H9 (cell line): ENCODE measurements around the gene IQCB1. TPM values are rescaled to one million over a fixed set of nuclear protein-coding genes. Genes with fewer than 3 reads are reported as not detected.

Experiments used
- DNase-seq: peaks from one replicate; pipeline ENCODE4 v3.0.0-alpha.2; 2017
- H2AFZ ChIP-seq: one replicate; pipeline ENCODE4 v1.6.1; 2013; ENCODE audit warnings: mild to moderate bottlenecking, low read length, control low read depth, moderate library complexity
- H2AK5ac ChIP-seq: 2 replicates; pipeline ENCODE4 v1.6.1; 2013; ENCODE audit warnings: low read length, control low read depth, mixed read lengths; ENCODE audit not compliant: insufficient read length
- H2BK120ac ChIP-seq: one replicate; pipeline ENCODE4 v1.6.1; 2013; ENCODE audit warnings: low read depth, mild to moderate bottlenecking, low read length, control low read depth, inconsistent platforms; ENCODE audit not compliant: poor library complexity, severe bottlenecking
- H2BK12ac ChIP-seq: 2 replicates; pipeline ENCODE4 v1.6.1; 2013; ENCODE audit warnings: low read length, control low read depth, mixed read lengths, low read depth; ENCODE audit not compliant: insufficient read length
- H2BK15ac ChIP-seq: 2 replicates; pipeline ENCODE4 v1.6.1; 2013; ENCODE audit warnings: low read depth, low read length, control low read depth
- H2BK20ac ChIP-seq: one replicate; pipeline ENCODE4 v1.6.1; 2013; ENCODE audit warnings: low read depth, mild to moderate bottlenecking, low read length, control low read depth, inconsistent platforms; ENCODE audit not compliant: poor library complexity, severe bottlenecking
- H2BK5ac ChIP-seq: 2 replicates; pipeline ENCODE4 v1.6.1; 2013; ENCODE audit warnings: low read length, control low read depth, mixed read lengths; ENCODE audit not compliant: insufficient read length
- H3K14ac ChIP-seq: 2 replicates; pipeline ENCODE4 v1.6.1; 2013; ENCODE audit warnings: low read length, control low read depth; ENCODE audit not compliant: insufficient read depth
- H3K18ac ChIP-seq: 2 replicates; pipeline ENCODE4 v1.6.1; 2013; ENCODE audit warnings: low read depth, mild to moderate bottlenecking, mixed read lengths, low read length, control low read depth; ENCODE audit not compliant: insufficient read length
- H3K23ac ChIP-seq: 2 replicates; pipeline ENCODE4 v1.6.1; 2013; ENCODE audit warnings: low read length, control low read depth, mixed read lengths, low read depth; ENCODE audit not compliant: insufficient read length
- H3K23me2 ChIP-seq: 2 replicates; pipeline ENCODE4 v1.6.1; 2013; ENCODE audit warnings: low read depth, mild to moderate bottlenecking, mixed read lengths, low read length, control low read depth; ENCODE audit not compliant: insufficient read length, poor library complexity, severe bottlenecking
- H3K27ac ChIP-seq: 2 replicates; pipeline ENCODE4 v1.5.1; 2013; ENCODE audit warnings: low read length, control low read depth, mixed read lengths, low read depth; ENCODE audit not compliant: insufficient read length
- H3K27me3 ChIP-seq: 2 replicates; pipeline ENCODE4 v1.6.1; 2013; ENCODE audit warnings: low read length, control low read depth, inconsistent platforms; ENCODE audit not compliant: insufficient read depth
- H3K4ac ChIP-seq: 2 replicates; pipeline ENCODE4 v1.6.1; 2013; ENCODE audit warnings: low read depth, mild to moderate bottlenecking, control low read depth, inconsistent platforms, low read length, moderate library complexity
- H3K4me1 ChIP-seq: 2 replicates; pipeline ENCODE4 v1.6.1; 2013; ENCODE audit warnings: low read length, control low read depth, inconsistent platforms; ENCODE audit not compliant: insufficient read depth
- H3K4me2 ChIP-seq: 2 replicates; pipeline ENCODE4 v1.6.1; 2013; ENCODE audit warnings: low read length, control low read depth, mixed read lengths; ENCODE audit not compliant: insufficient read length, insufficient read depth
- H3K56ac ChIP-seq: 2 replicates; pipeline ENCODE4 v1.6.1; 2013; ENCODE audit warnings: low read depth, mild to moderate bottlenecking, mixed read lengths, low read length, control low read depth; ENCODE audit not compliant: insufficient read length
- H3K79me1 ChIP-seq: 2 replicates; pipeline ENCODE4 v1.6.1; 2013; ENCODE audit warnings: low read depth, mild to moderate bottlenecking, moderate library complexity, low read length, control low read depth, inconsistent platforms; ENCODE audit not compliant: insufficient read depth, poor library complexity, severe bottlenecking
- H3K79me2 ChIP-seq: 2 replicates; pipeline ENCODE4 v1.6.1; 2013; ENCODE audit warnings: low read length, control low read depth, inconsistent platforms; ENCODE audit not compliant: insufficient read depth
- H3K9ac ChIP-seq: 2 replicates; pipeline ENCODE4 v1.6.1; 2013; ENCODE audit warnings: low read length, control low read depth, mixed read lengths; ENCODE audit not compliant: insufficient read length; ENCODE audit errors: extremely low read depth
- H3K9me3 ChIP-seq: one replicate; pipeline ENCODE4 v1.6.1; 2013; ENCODE audit warnings: low read depth, low read length, inconsistent platforms; ENCODE audit not compliant: control insufficient read depth
- H3T11ph ChIP-seq: one replicate; pipeline ENCODE4 v1.6.1; 2013; ENCODE audit warnings: mild to moderate bottlenecking, low read length, control low read depth, inconsistent platforms
- H4K20me1 ChIP-seq: one replicate; pipeline ENCODE4 v1.6.1; 2013; ENCODE audit not compliant: control insufficient read depth, insufficient read length, insufficient read depth
- H4K5ac ChIP-seq: 2 replicates; pipeline ENCODE4 v1.6.1; 2013; ENCODE audit warnings: low read depth, mild to moderate bottlenecking, mixed read lengths, low read length, control low read depth; ENCODE audit not compliant: insufficient read length
- H4K8ac ChIP-seq: replicated peaks from 2 replicates; pipeline ENCODE4 v1.6.1; 2013; ENCODE audit warnings: low read length, control low read depth, mixed read lengths, low read depth; ENCODE audit not compliant: insufficient read length
- H4K91ac ChIP-seq: 2 replicates; pipeline ENCODE4 v1.6.1; 2013; ENCODE audit warnings: low read depth, mild to moderate bottlenecking, moderate library complexity, mixed read lengths, low read length, control low read depth; ENCODE audit not compliant: insufficient read length
- H3K27ac Mint-ChIP-seq, 3 experiments: 2 replicates in 2 of 3; 3 replicates in 1 of 3; pipeline ENCODE4 v1.8.0; 2020 to 2021; ENCODE audit warnings: mixed read lengths in 3 of 3, mild to moderate bottlenecking in 1 of 3, moderate library complexity in 1 of 3
- H3K27me3 Mint-ChIP-seq: 2 replicates; pipeline ENCODE4 v1.8.0; 2021; ENCODE audit warnings: low read depth, mild to moderate bottlenecking, moderate library complexity, mixed read lengths
- H3K36me3 Mint-ChIP-seq, 3 experiments: 2 replicates in 2 of 3; 3 replicates in 1 of 3; pipeline ENCODE4 v1.8.0; 2020 to 2021; ENCODE audit warnings: low read depth in 3 of 3, mixed read lengths in 3 of 3; ENCODE audit not compliant: insufficient read depth in 1 of 3
- H3K4me1 Mint-ChIP-seq, 2 experiments: 2 replicates each; pipeline ENCODE4 v1.8.0; 2020; ENCODE audit warnings: mixed read lengths in 2 of 2
- H3K4me3 Mint-ChIP-seq, 2 experiments: 2 replicates in 1 of 2; 3 replicates in 1 of 2; pipeline ENCODE4 v1.8.0; 2020 to 2021; ENCODE audit warnings: mild to moderate bottlenecking in 2 of 2, mixed read lengths in 2 of 2, moderate library complexity in 1 of 2
- H3K9me3 Mint-ChIP-seq, 2 experiments: 2 replicates in 1 of 2; 3 replicates in 1 of 2; pipeline ENCODE4 v1.8.0; 2020; ENCODE audit warnings: mild to moderate bottlenecking in 2 of 2, mixed read lengths in 2 of 2, moderate library complexity in 1 of 2
- WGBS: extraction: QIAGEN DNeasy Blood & Tissue Kit; methylation state at CpG from one replicate; pipeline ENCODE4 v1.1.7; 2013; ENCODE audit warnings: missing lambda C conversion rate, low lambda C conversion rate, mixed read lengths; ENCODE audit not compliant: insufficient read length; ENCODE audit errors: extremely low coverage; 5-methylcytosine and 5-hydroxymethylcytosine counted together
- total RNA-seq: library from RNA; stranded (reverse); gene quantifications from 2 replicates; pipeline ENCODE4 v1.2.1, GENCODE V29; 2021
- TF ChIP-seq, protein P1 (sequence below): fragments of 200-600 bp; sonication (generic); conservative IDR thresholded peaks from 3 replicates; pipeline ENCODE4 v1.8.0; 2021; ENCODE audit warnings: antibody characterized with exemption, mild to moderate bottlenecking

IQCB1 gene
- total RNA-seq, 1 experiment from 2014 or later: 35.8 TPM

GRCh38 chr3:121724130-121724529, 110.7 kb downstream of the IQCB1 start:
- no peak overlapping the region for H3K9ac ChIP-seq
- no peak overlapping the region for H2AFZ ChIP-seq
- H3K4me3 Mint-ChIP-seq: no peak overlapping the region
- no peak overlapping the region for H3K14ac ChIP-seq
- DNase-seq: no peak
- no peak overlapping the region for H2BK120ac ChIP-seq
- 0 out of 7 replicates have a peak overlapping the region, but pooled peaks of 1 of the 3 experiments have one; percentile 21 for H3K27ac Mint-ChIP-seq
- no peaks in the 10 kb centered on the region for H3K23me2 ChIP-seq
- no peak overlapping the region for H2BK15ac ChIP-seq
- H3K27me3 Mint-ChIP-seq: no peaks in the 10 kb centered on the region
- H3K79me1 ChIP-seq: no peaks in the 10 kb centered on the region
- peaks cover 24 to 79% (median 72%) of the 10 kb centered on the region in 3 experiments for H3K36me3 Mint-ChIP-seq
- no peak overlapping the region for H4K8ac ChIP-seq
- H3K9me3 Mint-ChIP-seq: no peaks in the 10 kb centered on the region; a peak in 2 of 5 replicates
- no peak overlapping the region for H2BK5ac ChIP-seq
- no peaks in the 10 kb centered on the region for H4K20me1 ChIP-seq
- no peak overlapping the region for H3K23ac ChIP-seq
- no peak overlapping the region for H3K4me2 ChIP-seq
- no peaks in the 10 kb centered on the region for H3K4me1 ChIP-seq
- no peak overlapping the region for H2BK20ac ChIP-seq
- no peaks in the 10 kb centered on the region for H3K79me2 ChIP-seq
- H3K4me1 Mint-ChIP-seq: no peaks in the 10 kb centered on the region
- H4K5ac ChIP-seq: no peak overlapping the region
- no CpG with 5 or more reads among the region's 1 CpG for WGBS
- TF ChIP-seq, protein P1, sequence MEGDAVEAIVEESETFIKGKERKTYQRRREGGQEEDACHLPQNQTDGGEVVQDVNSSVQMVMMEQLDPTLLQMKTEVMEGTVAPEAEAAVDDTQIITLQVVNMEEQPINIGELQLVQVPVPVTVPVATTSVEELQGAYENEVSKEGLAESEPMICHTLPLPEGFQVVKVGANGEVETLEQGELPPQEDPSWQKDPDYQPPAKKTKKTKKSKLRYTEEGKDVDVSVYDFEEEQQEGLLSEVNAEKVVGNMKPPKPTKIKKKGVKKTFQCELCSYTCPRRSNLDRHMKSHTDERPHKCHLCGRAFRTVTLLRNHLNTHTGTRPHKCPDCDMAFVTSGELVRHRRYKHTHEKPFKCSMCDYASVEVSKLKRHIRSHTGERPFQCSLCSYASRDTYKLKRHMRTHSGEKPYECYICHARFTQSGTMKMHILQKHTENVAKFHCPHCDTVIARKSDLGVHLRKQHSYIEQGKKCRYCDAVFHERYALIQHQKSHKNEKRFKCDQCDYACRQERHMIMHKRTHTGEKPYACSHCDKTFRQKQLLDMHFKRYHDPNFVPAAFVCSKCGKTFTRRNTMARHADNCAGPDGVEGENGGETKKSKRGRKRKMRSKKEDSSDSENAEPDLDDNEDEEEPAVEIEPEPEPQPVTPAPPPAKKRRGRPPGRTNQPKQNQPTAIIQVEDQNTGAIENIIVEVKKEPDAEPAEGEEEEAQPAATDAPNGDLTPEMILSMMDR: no peak
- H3K56ac ChIP-seq: no peak overlapping the region
- H3K4ac ChIP-seq: no peak overlapping the region
- no peak overlapping the region for H3K27ac ChIP-seq
- H2AK5ac ChIP-seq: no peak overlapping the region
- no peak overlapping the region for H4K91ac ChIP-seq
- H3K18ac ChIP-seq: no peak overlapping the region
- no peaks in the 10 kb centered on the region for H3K9me3 ChIP-seq
- H3T11ph ChIP-seq: no peak overlapping the region
- no peak overlapping the region for H2BK12ac ChIP-seq
- H3K27me3 ChIP-seq: no peaks in the 10 kb centered on the region
